ENCODE data around the gene HSPE1.

Gene HSPE1

GRCh38 chr2:197495433-197496134, 4.6 kb upstream of the HSPE1 start:
- no peak overlapping the region for H2BK120ac ChIP-seq (ENCODE audit: low read depth, low read length)
- H3K4ac ChIP-seq (ENCODE audit: low read depth, low read length): no peak overlapping the region
- H4K8ac ChIP-seq (ENCODE audit: low read depth, low read length): no peak overlapping the region
- H3K27ac ChIP-seq (ENCODE audit: low read depth, low read length): no peak overlapping the region
- H3K27me3 ChIP-seq (ENCODE audit: insufficient read depth, low read length, poor library complexity): no peaks in the 10 kb centered on the region
- H3K79me1 ChIP-seq (ENCODE audit: low read length): no peaks in the 10 kb centered on the region
- H3K56ac ChIP-seq (ENCODE audit: low read length): no peak overlapping the region
- WGBS (ENCODE audit: extremely low coverage, insufficient coverage, low lambda C conversion rate): no CpG with 5 or more reads among the region's 2 CpGs
- peaks cover 8% of the 10 kb centered on the region for H3K36me3 ChIP-seq (ENCODE audit: control insufficient read depth, insufficient read depth, low read length)
- no peak overlapping the region for H2AK5ac ChIP-seq (ENCODE audit: low read length)
- no peak overlapping the region for H3K4me3 ChIP-seq (ENCODE audit: low read length)
- H3K4me1 ChIP-seq (ENCODE audit: control insufficient read depth, low read depth, low read length): no peaks in the 10 kb centered on the region
- H4K5ac ChIP-seq (ENCODE audit: low read length): no peak overlapping the region
- no peak for DNase-seq
- H3K79me2 ChIP-seq (ENCODE audit: control insufficient read depth, insufficient read depth, low read length): peaks cover 51% of the 10 kb centered on the region
- H3K18ac ChIP-seq (ENCODE audit: low read length): no peak overlapping the region
- no peak overlapping the region for H2BK5ac ChIP-seq (ENCODE audit: low read length)
- H3K4me2 ChIP-seq (ENCODE audit: low read length): peak overlapping the region; percentile 13
- H3K23ac ChIP-seq (ENCODE audit: low read length): no peak overlapping the region
- no peak overlapping the region for H2BK15ac ChIP-seq (replicated peaks; ENCODE audit: low read depth)
- peak overlapping the region; percentile 2 for H3K9ac ChIP-seq (ENCODE audit: low read length)

GRCh38 chr2:197496695-197497094, 3.5 kb upstream of the HSPE1 start:
- Histone ChIP-seq H2BK5ac (ENCODE audit: low read length) (no peak overlapping the region), H3K79me2 (ENCODE audit: control insufficient read depth, insufficient read depth, low read length) (peaks cover 62% of the 10 kb centered on the region), H3K27me3 (ENCODE audit: insufficient read depth, low read length, poor library complexity) (no peaks in the 10 kb centered on the region), H3K4me1 (ENCODE audit: control insufficient read depth, low read depth, low read length) (no peaks in the 10 kb centered on the region), H2BK15ac (replicated peaks; ENCODE audit: low read depth) (no peak overlapping the region), H3K4me2 (ENCODE audit: low read length) (peak overlapping the region; percentile 16), H3K18ac (ENCODE audit: low read length) (no peak overlapping the region), H4K5ac (ENCODE audit: low read length) (no peak overlapping the region), H2BK120ac (ENCODE audit: low read depth, low read length) (no peak overlapping the region), H3K56ac (ENCODE audit: low read length) (peak overlapping the region; percentile 59), H3K27ac (ENCODE audit: low read depth, low read length) (no peak overlapping the region), H4K8ac (ENCODE audit: low read depth, low read length) (no peak overlapping the region), H3K36me3 (ENCODE audit: control insufficient read depth, insufficient read depth, low read length) (peaks cover 8% of the 10 kb centered on the region), H3K23ac (ENCODE audit: low read length) (no peak overlapping the region), H3K4ac (ENCODE audit: low read depth, low read length) (no peak overlapping the region), H3K4me3 (ENCODE audit: low read length) (peak overlapping the region; percentile 23), H3K9ac (ENCODE audit: low read length) (peak overlapping the region; percentile 66), H3K79me1 (ENCODE audit: low read length) (no peaks in the 10 kb centered on the region), H2AK5ac (ENCODE audit: low read length) (no peak overlapping the region)
- DNase-seq: no peak

- Histone ChIP-seq H4K8ac (ENCODE audit: low read depth, low read length) (no peak overlapping the region), H3K18ac (ENCODE audit: low read length) (no peak overlapping the region), H3K4ac (ENCODE audit: low read depth, low read length) (no peak overlapping the region), H2BK5ac (ENCODE audit: low read length) (no peak overlapping the region), H4K5ac (ENCODE audit: low read length) (no peak overlapping the region), H3K4me1 (ENCODE audit: control insufficient read depth, low read depth, low read length) (peaks cover 1% of the 10 kb centered on the region), H3K56ac (ENCODE audit: low read length) (no peak overlapping the region), H2BK15ac (replicated peaks; ENCODE audit: low read depth) (no peak overlapping the region), H3K36me3 (ENCODE audit: control insufficient read depth, insufficient read depth, low read length) (peaks cover 8% of the 10 kb centered on the region), H3K9ac (ENCODE audit: low read length) (peak overlapping the region; percentile 66), H3K4me3 (ENCODE audit: low read length) (no peak overlapping the region), H3K79me2 (ENCODE audit: control insufficient read depth, insufficient read depth, low read length) (peaks cover 69% of the 10 kb centered on the region), H3K23ac (ENCODE audit: low read length) (no peak overlapping the region), H2AK5ac (ENCODE audit: low read length) (no peak overlapping the region), H3K4me2 (ENCODE audit: low read length) (peak overlapping the region; percentile 16), H3K27me3 (ENCODE audit: insufficient read depth, low read length, poor library complexity) (no peaks in the 10 kb centered on the region), H3K27ac (ENCODE audit: low read depth, low read length) (no peak overlapping the region), H3K79me1 (ENCODE audit: low read length) (no peaks in the 10 kb centered on the region), H2BK120ac (ENCODE audit: low read depth, low read length) (no peak overlapping the region)
- WGBS (ENCODE audit: extremely low coverage, insufficient coverage, low lambda C conversion rate): no CpG with 5 or more reads among the region's 2 CpGs
- DNase-seq: no peak
Observed at GRCh38 chr2:197497326-197497725, 2.9 kb upstream of the HSPE1 start.

- Histone ChIP-seq H3K79me1 (ENCODE audit: low read length) (no peaks in the 10 kb centered on the region), H3K27ac (ENCODE audit: low read depth, low read length) (peak overlapping the region; percentile 96), H3K18ac (ENCODE audit: low read length) (no peak overlapping the region), H3K4me1 (ENCODE audit: control insufficient read depth, low read depth, low read length) (peaks cover 2% of the 10 kb centered on the region), H2AK5ac (ENCODE audit: low read length) (no peak overlapping the region), H4K8ac (ENCODE audit: low read depth, low read length) (no peak overlapping the region), H2BK120ac (ENCODE audit: low read depth, low read length) (no peak overlapping the region), H3K23ac (ENCODE audit: low read length) (no peak overlapping the region), H3K27me3 (ENCODE audit: insufficient read depth, low read length, poor library complexity) (no peaks in the 10 kb centered on the region), H2BK15ac (replicated peaks; ENCODE audit: low read depth) (no peak overlapping the region), H2BK5ac (ENCODE audit: low read length) (no peak overlapping the region), H3K79me2 (ENCODE audit: control insufficient read depth, insufficient read depth, low read length) (peaks cover 70% of the 10 kb centered on the region), H3K36me3 (ENCODE audit: control insufficient read depth, insufficient read depth, low read length) (peaks cover 5% of the 10 kb centered on the region), H3K4me2 (ENCODE audit: low read length) (peak overlapping the region; percentile 57), H4K5ac (ENCODE audit: low read length) (no peak overlapping the region), H3K4me3 (ENCODE audit: low read length) (peak overlapping the region; percentile 79), H3K56ac (ENCODE audit: low read length) (peak overlapping the region; percentile 98), H3K9ac (ENCODE audit: low read length) (peak overlapping the region; percentile 90), H3K4ac (ENCODE audit: low read depth, low read length) (no peak overlapping the region)
- no CpG with 5 or more reads among the region's 14 CpGs for WGBS (ENCODE audit: extremely low coverage, insufficient coverage, low lambda C conversion rate)
- DNase-seq: no peak
Observed at GRCh38 chr2:197498235-197498936, 1.8 kb upstream of the HSPE1 start.

- no peak overlapping the region for H2BK15ac ChIP-seq (replicated peaks; ENCODE audit: low read depth)
- H3K4me1 ChIP-seq (ENCODE audit: control insufficient read depth, low read depth, low read length): peaks cover 2% of the 10 kb centered on the region
- H3K4me2 ChIP-seq (ENCODE audit: low read length): peak overlapping the region; percentile 57
- no peak overlapping the region for H4K5ac ChIP-seq (ENCODE audit: low read length)
- peaks cover 5% of the 10 kb centered on the region for H3K36me3 ChIP-seq (ENCODE audit: control insufficient read depth, insufficient read depth, low read length)
- peak overlapping the region; percentile 84 for H3K23ac ChIP-seq (ENCODE audit: low read length)
- H3K79me2 ChIP-seq (ENCODE audit: control insufficient read depth, insufficient read depth, low read length): peaks cover 71% of the 10 kb centered on the region
- H2BK120ac ChIP-seq (ENCODE audit: low read depth, low read length): no peak overlapping the region
- peak overlapping the region; percentile 57 for H2BK5ac ChIP-seq (ENCODE audit: low read length)
- peak overlapping the region; percentile 79 for H3K4me3 ChIP-seq (ENCODE audit: low read length)
- H3K27me3 ChIP-seq (ENCODE audit: insufficient read depth, low read length, poor library complexity): no peaks in the 10 kb centered on the region
- peak; percentile 66 for DNase-seq
- peak overlapping the region; percentile 90 for H3K9ac ChIP-seq (ENCODE audit: low read length)
- no peak overlapping the region for H4K8ac ChIP-seq (ENCODE audit: low read depth, low read length)
- H3K18ac ChIP-seq (ENCODE audit: low read length): peak overlapping the region; percentile 88
- peak overlapping the region; percentile 94 for H3K4ac ChIP-seq (ENCODE audit: low read depth, low read length)
- H3K27ac ChIP-seq (ENCODE audit: low read depth, low read length): peak overlapping the region; percentile 96
- peak overlapping the region; percentile 8 for H2AK5ac ChIP-seq (ENCODE audit: low read length)
- peaks cover 1% of the 10 kb centered on the region for H3K79me1 ChIP-seq (ENCODE audit: low read length)
- no CpG with 5 or more reads among the region's 46 CpGs for WGBS (ENCODE audit: extremely low coverage, insufficient coverage, low lambda C conversion rate)
- H3K56ac ChIP-seq (ENCODE audit: low read length): peak overlapping the region; percentile 98
Observed at GRCh38 chr2:197498937-197499593, 1.1 kb upstream of the HSPE1 start.
